IMR-90 (cell line): ENCODE results near the gene TLNRD1. TPM values are rescaled to one million over a fixed set of nuclear protein-coding genes. Genes with fewer than 3 reads are reported as not detected.

Experiments used
- ATAC-seq: fragments of 200-7000 bp; cut with Tn5 transposase; 2 replicates; pipeline ENCODE4 v1.9.1; 2020; ENCODE audit warnings: low read depth, mild to moderate bottlenecking, moderate library complexity
- BruUV-seq: library from RNA; stranded (reverse); fragments of 400-500 nt; replicated peaks from 2 replicates; lab custom pipeline; 2021; lab: Mats Ljungman, UMichigan
- CTCF ChIA-PET: fragments of 300-600 bp; formaldehyde crosslinking; extraction: SDS; loops from one replicate; lab custom pipeline; 2021; ENCODE audit warnings: antibody characterized with exemption; lab: Yijun Ruan, JAX
- POLR2A ChIA-PET: fragments of 300-600 bp; sonication (Branson Sonifier 250); formaldehyde crosslinking; loops from one replicate; lab custom pipeline; 2022; ENCODE audit warnings: antibody characterized with exemption; ENCODE audit not compliant: unreplicated experiment; lab: Charles Lee
- DNase-seq: peaks from one replicate; pipeline ENCODE4 v3.0.0; 2013
- H2AFZ ChIP-seq: replicated peaks from 2 replicates; pipeline ENCODE3; 2013; ENCODE audit warnings: low read length, mild to moderate bottlenecking; ENCODE audit not compliant: poor library complexity
- H2AK5ac ChIP-seq: 2 replicates; pipeline ENCODE4 v1.6.1; 2013; ENCODE audit warnings: low read depth, low read length, inconsistent platforms
- H2AK9ac ChIP-seq: replicated peaks from 2 replicates; pipeline ENCODE3; 2013; ENCODE audit warnings: mild to moderate bottlenecking, low read depth, low read length, moderate library complexity; ENCODE audit not compliant: poor library complexity
- H2BK120ac ChIP-seq: 2 replicates; pipeline ENCODE4 v1.6.1; 2013; ENCODE audit warnings: low read depth, low read length, inconsistent platforms
- H2BK15ac ChIP-seq: 3 replicates; pipeline ENCODE4 v1.6.1; 2013; ENCODE audit warnings: low read depth, low read length, inconsistent platforms
- H2BK20ac ChIP-seq: 2 replicates; pipeline ENCODE4 v1.6.1; 2013; ENCODE audit warnings: low read depth, mild to moderate bottlenecking, inconsistent platforms, low read length, moderate library complexity
- H2BK5ac ChIP-seq: 2 replicates; pipeline ENCODE4 v1.6.1; 2013; ENCODE audit warnings: mild to moderate bottlenecking, low read depth, low read length, inconsistent platforms; ENCODE audit not compliant: poor library complexity, severe bottlenecking
- H3K14ac ChIP-seq: replicated peaks from 2 replicates; pipeline ENCODE4 v1.6.1; 2013; ENCODE audit warnings: low read depth, low read length, inconsistent platforms
- H3K18ac ChIP-seq: 2 replicates; pipeline ENCODE4 v1.6.1; 2013; ENCODE audit warnings: low read depth, low read length, control low read depth
- H3K23ac ChIP-seq: 2 replicates; pipeline ENCODE4 v1.6.1; 2013; ENCODE audit warnings: low read depth, low read length, inconsistent platforms
- H3K27ac ChIP-seq: 2 replicates; pipeline ENCODE4 v1.5.1; 2013; ENCODE audit warnings: mild to moderate bottlenecking, control low read depth, low read length; ENCODE audit not compliant: insufficient read depth
- H3K27me3 ChIP-seq: 2 replicates; pipeline ENCODE4 v1.6.1; 2013; ENCODE audit warnings: low read length; ENCODE audit not compliant: control insufficient read depth, insufficient read depth
- H3K36me3 ChIP-seq: 2 replicates; pipeline ENCODE4 v1.6.1; 2013; ENCODE audit warnings: low read length, mixed read lengths; ENCODE audit not compliant: control insufficient read depth, insufficient read depth
- H3K4ac ChIP-seq: 2 replicates; pipeline ENCODE4 v1.6.1; 2013; ENCODE audit warnings: low read depth, low read length, inconsistent platforms
- H3K4me1 ChIP-seq: 2 replicates; pipeline ENCODE4 v1.6.1; 2013; ENCODE audit warnings: low read length, mixed read lengths; ENCODE audit not compliant: control insufficient read depth, insufficient read depth
- H3K4me2 ChIP-seq: 2 replicates; pipeline ENCODE4 v1.6.1; 2013; ENCODE audit warnings: low read depth, mild to moderate bottlenecking, control low read depth, low read length, moderate library complexity
- H3K4me3 ChIP-seq: 2 replicates; pipeline ENCODE4 v1.5.1; 2013; ENCODE audit warnings: low read depth, mild to moderate bottlenecking, control low read depth, low read length, moderate library complexity; ENCODE audit not compliant: insufficient read depth
- H3K56ac ChIP-seq: 2 replicates; pipeline ENCODE4 v1.6.1; 2013; ENCODE audit warnings: low read length, inconsistent platforms; ENCODE audit not compliant: insufficient read depth; ENCODE audit errors: extremely low read depth
- H3K79me1 ChIP-seq, 2 experiments: 2 replicates each; pipeline ENCODE4 v1.6.1; 2013; ENCODE audit warnings: low read length in 2 of 2, inconsistent platforms in 1 of 2, low read depth in 1 of 2
- H3K9ac ChIP-seq: 2 replicates; pipeline ENCODE4 v1.6.1; 2013; ENCODE audit warnings: low read depth, low read length, control low read depth
- H3K9me1 ChIP-seq: 2 replicates; pipeline ENCODE4 v1.6.1; 2013; ENCODE audit warnings: low read length, inconsistent platforms; ENCODE audit not compliant: insufficient read depth
- H3K9me3 ChIP-seq: 2 replicates; pipeline ENCODE4 v1.6.1; 2013; ENCODE audit warnings: low read length; ENCODE audit not compliant: control insufficient read depth, insufficient read depth
- H4K20me1 ChIP-seq: 2 replicates; pipeline ENCODE4 v1.6.1; 2013; ENCODE audit warnings: low read length, inconsistent platforms; ENCODE audit not compliant: insufficient read depth
- H4K5ac ChIP-seq: 2 replicates; pipeline ENCODE4 v1.6.1; 2013; ENCODE audit warnings: mild to moderate bottlenecking, low read depth, low read length, control low read depth
- H4K8ac ChIP-seq, 2 experiments: 2 replicates each; pipeline ENCODE4 v1.6.1; 2013; ENCODE audit warnings: low read depth in 2 of 2, low read length in 2 of 2, control low read depth in 1 of 2, inconsistent platforms in 1 of 2
- H4K91ac ChIP-seq: 2 replicates; pipeline ENCODE4 v1.6.1; 2013; ENCODE audit warnings: low read depth, low read length, inconsistent platforms; ENCODE audit not compliant: insufficient read depth
- MAZ ChIP-seq: IDR thresholded peaks from 2 replicates; pipeline ENCODE4 v1.6.1; 2012; ENCODE audit warnings: low read depth, mild to moderate bottlenecking, low read length, improper control_type of control experiment, moderate library complexity, borderline replicate concordance
- MXI1 ChIP-seq: IDR thresholded peaks from 2 replicates; pipeline ENCODE4 v1.6.1; 2012; ENCODE audit warnings: low read depth, mild to moderate bottlenecking, low read length, moderate library complexity, borderline replicate concordance
- NFE2L2 ChIP-seq: fragments of 150-350 bp; IDR thresholded peaks from 2 replicates; pipeline ENCODE4 v1.6.1; 2016; ENCODE audit warnings: low read depth, mild to moderate bottlenecking, low read length
- POLR2A ChIP-seq: IDR thresholded peaks from 2 replicates; pipeline ENCODE4 v1.6.1; 2012; ENCODE audit warnings: mild to moderate bottlenecking, low read depth, low read length
- RAD21 ChIP-seq: IDR thresholded peaks from 2 replicates; pipeline ENCODE4 v1.6.1; 2012; ENCODE audit warnings: low read length, improper control_type of control experiment
- RCOR1 ChIP-seq: IDR thresholded peaks from 2 replicates; pipeline ENCODE4 v1.6.1; 2012; ENCODE audit warnings: mild to moderate bottlenecking, low read length, improper control_type of control experiment; ENCODE audit not compliant: insufficient replicate concordance
- RFX5 ChIP-seq: IDR thresholded peaks from 2 replicates; pipeline ENCODE4 v1.8.0; 2012; ENCODE audit warnings: low read depth, mild to moderate bottlenecking, low read length, moderate library complexity
- WGBS, 2 experiments: methylation state at CpG; one replicate each; pipeline versions ENCODE4 v1.1.5 to v1.1.7; 2013; ENCODE audit warnings: missing lambda C conversion rate in 2 of 2; ENCODE audit not compliant: insufficient read length in 1 of 2; ENCODE audit errors: extremely low coverage in 2 of 2; 5-methylcytosine and 5-hydroxymethylcytosine counted together
- dilution Hi-C: fragments of 300-500 bp; cut with HindIII; formaldehyde crosslinking; loops from one replicate; pipeline ENCODE4 v1.14.3; 2018; ENCODE audit warnings: low sequenced_read_pairs; ENCODE audit not compliant: unreplicated experiment
- in situ Hi-C: fragments of 300-500 bp; cut with MboI; formaldehyde crosslinking; loops from 3 replicates; pipeline ENCODE4 v1.14.3; 2019; ENCODE audit warnings: low sequenced_read_pairs, inconsistent platforms, mixed read lengths
- intact Hi-C: fragments of 100-400 bp; cut with micrococcal nuclease; formaldehyde crosslinking; loops from 2 replicates; pipeline ENCODE4 v1.10.0; 2022
- polyA plus RNA-seq, 3 experiments: library from polyadenylated mRNA; depleted of rRNA; stranded (reverse); fragments of >200 nt; gene quantifications; 2 replicates each; pipeline ENCODE4 v1.2.3, GENCODE V29; 2012; ENCODE audit warnings: low replicate concordance in 1 of 3
- total RNA-seq: library from RNA; depleted of rRNA; stranded (reverse); fragments of >200 nt; gene quantifications from 2 replicates; pipeline ENCODE4 v1.2.3, GENCODE V29; 2012
- TF ChIP-seq, protein P1 (sequence below): conservative IDR thresholded peaks from 2 replicates; pipeline ENCODE4 v1.5.1; 2012; ENCODE audit warnings: mild to moderate bottlenecking, low read depth, low read length, improper control_type of control experiment
- TF ChIP-seq, protein P2 (sequence below): fragments of 150-350 bp; IDR thresholded peaks from 2 replicates; pipeline ENCODE4 v1.6.1; 2017; ENCODE audit warnings: mild to moderate bottlenecking, antibody characterized with exemption, low read length, low read depth

Gene TLNRD1
- total and polyA plus RNA-seq, 2 of the 4 experiments (the other 2 are of a cell fraction) = 2.2 to 6.8 TPM

DNA sequence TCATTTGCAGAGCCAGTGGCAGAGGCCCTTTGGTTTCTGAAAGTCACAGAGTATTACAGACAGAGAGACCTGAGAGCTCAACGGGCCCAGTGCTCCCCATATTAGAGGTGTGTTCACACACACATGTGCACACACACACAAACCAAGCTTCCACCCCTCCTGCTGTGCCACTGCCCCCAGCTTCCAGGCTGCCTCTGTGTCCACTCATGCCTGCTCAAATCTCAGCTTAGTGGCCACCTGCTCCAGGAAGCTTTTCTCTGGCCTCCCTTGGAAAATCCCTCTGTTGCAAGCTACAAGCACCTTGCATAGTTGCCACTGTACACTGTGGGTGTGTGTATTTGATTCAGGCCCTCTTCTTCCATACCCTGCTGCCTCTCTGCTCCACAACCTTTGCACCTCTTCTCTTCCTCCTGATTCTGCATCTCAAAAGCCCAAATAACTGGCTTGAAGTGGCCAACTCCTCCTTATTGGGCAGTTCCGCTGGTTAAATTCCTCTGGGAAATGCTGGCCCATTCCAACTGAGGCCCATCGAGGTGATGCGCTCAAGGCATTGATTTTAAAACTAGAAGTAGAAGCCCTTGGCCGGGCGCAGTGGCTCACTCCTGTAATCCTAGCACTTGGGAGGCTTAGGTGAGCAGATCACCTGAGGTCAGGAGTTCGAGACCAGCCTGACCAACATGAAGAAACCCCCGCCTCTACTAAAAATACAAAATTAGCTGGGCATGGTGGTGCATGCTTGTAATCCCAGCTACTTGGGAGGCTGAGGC, 34.1 kb upstream of the TLNRD1 start:
- POLR2A ChIA-PET = no interaction called here
- no CpG with 5 or more reads among the region's 8 CpGs for WGBS, 2 experiments

More for the DNA sequence above, 34.1 kb upstream of the TLNRD1 start:
- Histone ChIP-seq H4K20me1 (peaks cover 12% of the 10 kb centered on the region; the same call in 1 of the 2 replicates), H3K9ac (no peak overlapping the region), H2AK9ac (peak overlapping the region; percentile 85), H3K4me1 (peaks cover 13% of the 10 kb centered on the region), H2AK5ac (peak overlapping the region; percentile 15; the same call in 1 of the 2 replicates), H3K9me1 (peaks cover 15% of the 10 kb centered on the region), H3K14ac (peak overlapping the region; percentile 22), H2BK15ac (peak overlapping the region; percentile 21; the same call in 1 of the 3 replicates), H3K9me3 (no peaks in the 10 kb centered on the region), H4K5ac (no peak overlapping the region), H3K79me1 (peaks cover 9 to 10% of the 10 kb centered on the region in 2 experiments; a peak in 2 of 4 replicates), H3K4me2 (no peak overlapping the region), H3K27me3 (no peaks in the 10 kb centered on the region), H3K36me3 (peaks cover 4% of the 10 kb centered on the region; the same call in 1 of the 2 replicates), H3K23ac (no peak overlapping the region), H3K4ac (0 out of 2 replicates have a peak overlapping the region, but pooled peaks have one; percentile 35), H3K4me3 (no peak overlapping the region), H4K91ac (no peak overlapping the region), H2BK20ac (no peak overlapping the region), H3K27ac (no peak overlapping the region), H2BK5ac (no peak overlapping the region), H3K18ac (no peak overlapping the region), H3K56ac (no peak overlapping the region), H2BK120ac (peak overlapping the region; percentile 40; the same call in 1 of the 2 replicates), H4K8ac (no peak overlapping the region), H2AFZ (peak overlapping the region; percentile 67)
- no peak for ATAC-seq
- dilution Hi-C loops = no loop called here
- no TSS peak for BruUV-seq
- no peak for DNase-seq
- CTCF ChIA-PET = interaction anchor here (1.0 to 1.3 kb wide), 3 partner anchors 10 to 399 kb away, joined by 3 to 5 read pairs (median 4); partner anchors contain the start of gene CEMIP
- in situ Hi-C loops = loop anchor here (5.0 kb wide), 1 partner anchor 509 kb away; no protein-coding TSS in a partner anchor
- TF ChIP-seq, protein P1, sequence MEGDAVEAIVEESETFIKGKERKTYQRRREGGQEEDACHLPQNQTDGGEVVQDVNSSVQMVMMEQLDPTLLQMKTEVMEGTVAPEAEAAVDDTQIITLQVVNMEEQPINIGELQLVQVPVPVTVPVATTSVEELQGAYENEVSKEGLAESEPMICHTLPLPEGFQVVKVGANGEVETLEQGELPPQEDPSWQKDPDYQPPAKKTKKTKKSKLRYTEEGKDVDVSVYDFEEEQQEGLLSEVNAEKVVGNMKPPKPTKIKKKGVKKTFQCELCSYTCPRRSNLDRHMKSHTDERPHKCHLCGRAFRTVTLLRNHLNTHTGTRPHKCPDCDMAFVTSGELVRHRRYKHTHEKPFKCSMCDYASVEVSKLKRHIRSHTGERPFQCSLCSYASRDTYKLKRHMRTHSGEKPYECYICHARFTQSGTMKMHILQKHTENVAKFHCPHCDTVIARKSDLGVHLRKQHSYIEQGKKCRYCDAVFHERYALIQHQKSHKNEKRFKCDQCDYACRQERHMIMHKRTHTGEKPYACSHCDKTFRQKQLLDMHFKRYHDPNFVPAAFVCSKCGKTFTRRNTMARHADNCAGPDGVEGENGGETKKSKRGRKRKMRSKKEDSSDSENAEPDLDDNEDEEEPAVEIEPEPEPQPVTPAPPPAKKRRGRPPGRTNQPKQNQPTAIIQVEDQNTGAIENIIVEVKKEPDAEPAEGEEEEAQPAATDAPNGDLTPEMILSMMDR = no peak
- TF ChIP-seq MXI1 (no peak), NFE2L2 (no peak), RCOR1 (no peak), MAZ (no peak), RFX5 (no peak), POLR2A (no peak), RAD21 (no peak)
- TF ChIP-seq, protein P2, sequence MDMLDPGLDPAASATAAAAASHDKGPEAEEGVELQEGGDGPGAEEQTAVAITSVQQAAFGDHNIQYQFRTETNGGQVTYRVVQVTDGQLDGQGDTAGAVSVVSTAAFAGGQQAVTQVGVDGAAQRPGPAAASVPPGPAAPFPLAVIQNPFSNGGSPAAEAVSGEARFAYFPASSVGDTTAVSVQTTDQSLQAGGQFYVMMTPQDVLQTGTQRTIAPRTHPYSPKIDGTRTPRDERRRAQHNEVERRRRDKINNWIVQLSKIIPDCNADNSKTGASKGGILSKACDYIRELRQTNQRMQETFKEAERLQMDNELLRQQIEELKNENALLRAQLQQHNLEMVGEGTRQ = no peak
- intact Hi-C loops = no loop called here
